Lower leg skin (tissue), 3 donors: ENCODE measurements around the gene OR6T1.

Source experiments
- POLR2A ChIP-seq, 2 donors: fragments of 450-650 bp; IDR thresholded peaks; one replicate each; pipeline ENCODE4 v1.6.1; 2016 to 2017; ENCODE audit warnings: antibody characterized with exemption in 2 of 2, mild to moderate bottlenecking in 1 of 2, moderate library complexity in 1 of 2
- TF ChIP-seq, protein P1 (sequence below), 3 donors: fragments of 450-650 bp; IDR thresholded peaks; one replicate each; pipeline ENCODE4 v1.5.1; 2016; ENCODE audit warnings: antibody characterized with exemption in 3 of 3, mild to moderate bottlenecking in 3 of 3, moderate library complexity in 2 of 3

DNA sequence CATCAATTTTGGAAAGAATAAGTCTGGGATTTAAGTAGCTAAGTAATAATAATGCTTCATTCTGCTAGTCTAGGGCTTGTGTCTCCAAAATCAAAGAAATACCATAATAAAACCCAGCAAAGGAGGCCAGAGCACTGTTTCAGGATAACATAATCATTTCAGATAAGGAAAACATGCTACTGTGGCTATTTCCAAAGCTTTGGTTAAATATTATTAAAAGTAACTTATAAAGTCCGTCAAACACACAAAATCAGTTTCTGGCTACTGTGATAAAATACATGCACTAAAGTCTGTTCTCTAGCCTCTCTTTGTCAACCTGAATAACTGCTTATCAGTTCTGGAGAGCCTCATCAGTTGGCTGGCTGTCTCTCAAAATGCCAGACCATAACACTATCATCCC is 1.5 kb upstream of the OR6T1 start:
- TF ChIP-seq, protein P1, sequence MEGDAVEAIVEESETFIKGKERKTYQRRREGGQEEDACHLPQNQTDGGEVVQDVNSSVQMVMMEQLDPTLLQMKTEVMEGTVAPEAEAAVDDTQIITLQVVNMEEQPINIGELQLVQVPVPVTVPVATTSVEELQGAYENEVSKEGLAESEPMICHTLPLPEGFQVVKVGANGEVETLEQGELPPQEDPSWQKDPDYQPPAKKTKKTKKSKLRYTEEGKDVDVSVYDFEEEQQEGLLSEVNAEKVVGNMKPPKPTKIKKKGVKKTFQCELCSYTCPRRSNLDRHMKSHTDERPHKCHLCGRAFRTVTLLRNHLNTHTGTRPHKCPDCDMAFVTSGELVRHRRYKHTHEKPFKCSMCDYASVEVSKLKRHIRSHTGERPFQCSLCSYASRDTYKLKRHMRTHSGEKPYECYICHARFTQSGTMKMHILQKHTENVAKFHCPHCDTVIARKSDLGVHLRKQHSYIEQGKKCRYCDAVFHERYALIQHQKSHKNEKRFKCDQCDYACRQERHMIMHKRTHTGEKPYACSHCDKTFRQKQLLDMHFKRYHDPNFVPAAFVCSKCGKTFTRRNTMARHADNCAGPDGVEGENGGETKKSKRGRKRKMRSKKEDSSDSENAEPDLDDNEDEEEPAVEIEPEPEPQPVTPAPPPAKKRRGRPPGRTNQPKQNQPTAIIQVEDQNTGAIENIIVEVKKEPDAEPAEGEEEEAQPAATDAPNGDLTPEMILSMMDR (IDR thresholded peaks at IDR 0.05) = no peak
- no peak for TF ChIP-seq POLR2A (IDR thresholded peaks at IDR 0.05)
